DND-41 (cell line): ENCODE results near the gene CALML4.
"Not testable (repeated sequence)": the region's sequence is repeated elsewhere in the genome, so short reads cannot be mapped to it uniquely, and the experiment has no call there.

Source experiments
- ATAC-seq: fragments of 200-7000 bp; cut with Tn5 transposase; 3 replicates; pipeline ENCODE4 v1.9.1; 2021; ENCODE audit warnings: low read depth; ENCODE audit not compliant: insufficient read depth
- DNase-seq: peaks from one replicate; pipeline ENCODE4 v3.0.0-alpha.2; 2020
- H2AFZ ChIP-seq: 2 replicates; pipeline ENCODE4 v1.6.0; 2012; ENCODE audit warnings: low read depth, low read length
- H3K27ac ChIP-seq: 2 replicates; pipeline ENCODE4 v1.5.1; 2012; ENCODE audit warnings: low read length, inconsistent platforms
- H3K27me3 ChIP-seq: fragments of 200-600 bp; sonication (generic); 2 replicates; pipeline ENCODE4 v1.6.0; 2012; ENCODE audit warnings: low read length, mild to moderate bottlenecking, inconsistent platforms; ENCODE audit not compliant: insufficient read depth, poor library complexity
- H3K36me3 ChIP-seq: 2 replicates; pipeline ENCODE4 v1.5.1; 2012; ENCODE audit warnings: low read length, inconsistent platforms; ENCODE audit not compliant: insufficient read depth
- H3K4me1 ChIP-seq: 2 replicates; pipeline ENCODE4 v1.5.1; 2012; ENCODE audit warnings: mild to moderate bottlenecking, low read length; ENCODE audit not compliant: insufficient read depth
- H3K4me2 ChIP-seq: 2 replicates; pipeline ENCODE4 v1.6.0; 2012; ENCODE audit warnings: mild to moderate bottlenecking, moderate library complexity, low read length, inconsistent platforms; ENCODE audit not compliant: insufficient read depth
- H3K4me3 ChIP-seq, 2 experiments: fragments of 200-600 bp in 1 of 2; shearing (Covaris generic) in 1 of 2; 2 replicates each; pipeline ENCODE4 v1.5.1; 2012 to 2016; ENCODE audit warnings: inconsistent platforms in 2 of 2, low read length in 2 of 2, mild to moderate bottlenecking in 2 of 2, low read depth in 1 of 2, moderate library complexity in 1 of 2
- H3K79me2 ChIP-seq: 2 replicates; pipeline ENCODE4 v1.6.0; 2012; ENCODE audit warnings: low read length, inconsistent platforms; ENCODE audit not compliant: insufficient read depth
- H3K9ac ChIP-seq: 2 replicates; pipeline ENCODE4 v1.6.0; 2012; ENCODE audit warnings: low read depth, mild to moderate bottlenecking, inconsistent platforms, low read length, moderate library complexity
- H3K9me3 ChIP-seq: 2 replicates; pipeline ENCODE4 v1.5.1; 2012; ENCODE audit warnings: low read length, moderate library complexity, mild to moderate bottlenecking, inconsistent platforms; ENCODE audit not compliant: insufficient read depth, severe bottlenecking
- H4K20me1 ChIP-seq: 2 replicates; pipeline ENCODE4 v1.6.0; 2012; ENCODE audit warnings: low read length; ENCODE audit not compliant: insufficient read depth
- CTCF ChIP-seq: IDR thresholded peaks from 2 replicates; pipeline ENCODE4 v1.5.1; 2012; ENCODE audit warnings: borderline replicate concordance, low read length, moderate library complexity, mild to moderate bottlenecking; ENCODE audit not compliant: poor library complexity, severe bottlenecking; ENCODE audit errors: extremely low read depth
- EZH2 ChIP-seq: IDR thresholded peaks from 3 replicates; pipeline ENCODE4 v1.6.1; 2012; ENCODE audit warnings: borderline replicate concordance, low read depth, mild to moderate bottlenecking, moderate library complexity, low read length, inconsistent platforms; ENCODE audit not compliant: severe bottlenecking

CALML4 gene

GRCh38 chr15:68217341-68217740 lies 12.2 kb upstream of the CALML4 start:
- DNase-seq (no peak), ATAC-seq (no peak)
- Histone ChIP-seq H3K27me3 (no peaks in the 10 kb centered on the region), H3K27ac (no peak overlapping the region), H3K9ac (no peak overlapping the region), H3K4me2 (no peak overlapping the region), H3K4me1 (no peaks in the 10 kb centered on the region), H4K20me1 (peaks cover 54% of the 10 kb centered on the region), H3K9me3 (no peaks in the 10 kb centered on the region), H3K79me2 (peaks cover 73% of the 10 kb centered on the region), H3K4me3 (no peak overlapping the region), H3K36me3 (peaks cover 49% of the 10 kb centered on the region), H2AFZ (no peak overlapping the region)
- TF ChIP-seq CTCF = no peak
- TF ChIP-seq EZH2 = no peak

- DNase-seq (no peak), ATAC-seq (no peak)
- H2AFZ ChIP-seq = no peak overlapping the region
- no peaks in the 10 kb centered on the region for H3K4me1 ChIP-seq
- peaks cover 66% of the 10 kb centered on the region for H4K20me1 ChIP-seq
- no peak overlapping the region for H3K4me2 ChIP-seq
- peaks cover 69% of the 10 kb centered on the region for H3K36me3 ChIP-seq
- no peaks in the 10 kb centered on the region for H3K9me3 ChIP-seq
- no peak overlapping the region for H3K27ac ChIP-seq
- no peaks in the 10 kb centered on the region for H3K27me3 ChIP-seq
- peaks cover 82% of the 10 kb centered on the region for H3K79me2 ChIP-seq
- no peak overlapping the region for H3K9ac ChIP-seq
- H3K4me3 ChIP-seq = no peak overlapping the region
- no peak for TF ChIP-seq EZH2
- no peak for TF ChIP-seq CTCF
These were observed 9.7 kb upstream of the CALML4 start for GRCh38 chr15:68214838-68215254.

- Histone ChIP-seq H3K4me3 (no peak overlapping the region), H3K36me3 (peaks cover 69% of the 10 kb centered on the region), H3K79me2 (peaks cover 75% of the 10 kb centered on the region)
These were observed 9.1 kb upstream of the CALML4 start for GRCh38 chr15:68213991-68214837.

GRCh38 chr15:68213491-68213845 lies 8.3 kb upstream of the CALML4 start:
- H3K4me3 ChIP-seq, H3K9ac ChIP-seq, H3K27me3 ChIP-seq, H3K9me3 ChIP-seq, DNase-seq, ATAC-seq, H3K27ac ChIP-seq, H3K4me2 ChIP-seq, H2AFZ ChIP-seq, H3K4me1 ChIP-seq: not testable (repeated sequence)
- Histone ChIP-seq H3K79me2 (peaks cover 68% of the 10 kb centered on the region), H3K36me3 (peaks cover 66% of the 10 kb centered on the region), H4K20me1 (peaks cover 59% of the 10 kb centered on the region)

More at GRCh38 chr15:68213991-68214837, 9.1 kb upstream of the CALML4 start:
- Histone ChIP-seq H2AFZ (no peak overlapping the region), H3K27me3 (no peaks in the 10 kb centered on the region), H3K4me1 (no peaks in the 10 kb centered on the region), H3K9me3 (no peaks in the 10 kb centered on the region), H3K9ac (no peak overlapping the region), H3K4me2 (no peak overlapping the region), H4K20me1 (peaks cover 60% of the 10 kb centered on the region), H3K27ac (no peak overlapping the region)
- TF ChIP-seq EZH2 = no peak
- no peak for TF ChIP-seq CTCF
- DNase-seq = no peak
- ATAC-seq = no peak
